GM21576 (cell line): ENCODE results near the gene TCP11.
"Not testable (repeated sequence)": the region's sequence is repeated elsewhere in the genome, so short reads cannot be mapped to it uniquely, and the experiment has no call there.

Experiments used
- ATAC-seq: cut with Tn5 transposase; IDR thresholded peaks from one replicate; pipeline ENCODE4 v1.9.1; 2021; ENCODE audit warnings: mild to moderate bottlenecking, moderate library complexity; ENCODE audit not compliant: unreplicated experiment

The TCP11 gene

DNA sequence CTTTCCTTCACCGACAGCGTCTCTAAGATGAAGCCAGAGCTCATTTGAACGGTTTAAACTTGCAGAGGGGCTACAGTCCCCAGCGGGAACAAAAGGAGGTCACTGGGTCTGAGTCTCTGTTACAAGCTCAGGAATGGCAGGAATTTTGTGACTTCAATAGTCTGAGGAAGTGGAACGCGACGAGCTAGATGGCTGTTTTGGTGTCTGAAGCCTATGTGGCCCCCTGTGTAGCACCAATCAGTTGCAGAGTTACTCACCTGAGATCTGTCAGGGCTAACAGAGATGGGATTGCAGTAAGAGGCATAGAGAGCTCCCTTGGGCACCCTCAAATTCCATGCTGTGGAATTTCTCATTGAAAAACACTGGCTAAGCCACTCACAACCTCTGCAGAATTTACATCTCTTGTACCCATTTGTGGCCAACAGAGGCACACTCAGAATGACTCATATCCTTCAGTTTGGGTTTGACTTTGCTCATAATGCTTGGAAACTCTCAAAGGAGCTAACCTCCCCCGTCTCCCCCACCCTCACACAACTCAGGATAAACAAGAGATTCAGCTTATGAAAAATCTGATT is 7.1 kb upstream of the TCP11 start:
- ATAC-seq = no peak

GRCh38 chr6:35147486-35147885 is 6.3 kb upstream of the TCP11 start:
- no peak for ATAC-seq

GRCh38 chr6:35147026-35147425 is 5.9 kb upstream of the TCP11 start:
- no peak for ATAC-seq

- no peak for ATAC-seq
These were observed 5.3 kb upstream of the TCP11 start for GRCh38 chr6:35146453-35146852.

- ATAC-seq = no peak
These were observed 4.6 kb upstream of the TCP11 start for GRCh38 chr6:35145757-35146156.

GRCh38 chr6:35142588-35143569 is 1.7 kb upstream of the TCP11 start:
- ATAC-seq = no peak

DNA sequence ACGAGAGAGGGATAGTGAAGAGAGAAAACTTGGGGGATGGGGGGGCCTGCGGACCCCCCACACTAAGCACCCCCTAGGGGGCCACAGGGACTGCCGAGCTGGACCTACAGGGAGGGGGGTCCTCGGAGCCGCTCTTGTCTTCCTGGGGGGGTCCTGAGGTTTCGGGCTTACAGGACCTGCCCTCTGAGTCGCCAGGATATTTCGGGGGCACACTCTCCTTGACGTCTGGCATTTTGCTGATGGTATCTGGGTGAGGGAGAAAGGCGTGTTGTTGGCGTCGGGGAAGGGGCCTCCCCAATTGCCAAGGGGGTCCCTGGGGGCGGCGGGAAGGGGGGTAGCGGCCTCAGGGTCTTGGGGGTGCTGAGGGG is 516 bp downstream of the TCP11 start:
- no peak for ATAC-seq

DNA sequence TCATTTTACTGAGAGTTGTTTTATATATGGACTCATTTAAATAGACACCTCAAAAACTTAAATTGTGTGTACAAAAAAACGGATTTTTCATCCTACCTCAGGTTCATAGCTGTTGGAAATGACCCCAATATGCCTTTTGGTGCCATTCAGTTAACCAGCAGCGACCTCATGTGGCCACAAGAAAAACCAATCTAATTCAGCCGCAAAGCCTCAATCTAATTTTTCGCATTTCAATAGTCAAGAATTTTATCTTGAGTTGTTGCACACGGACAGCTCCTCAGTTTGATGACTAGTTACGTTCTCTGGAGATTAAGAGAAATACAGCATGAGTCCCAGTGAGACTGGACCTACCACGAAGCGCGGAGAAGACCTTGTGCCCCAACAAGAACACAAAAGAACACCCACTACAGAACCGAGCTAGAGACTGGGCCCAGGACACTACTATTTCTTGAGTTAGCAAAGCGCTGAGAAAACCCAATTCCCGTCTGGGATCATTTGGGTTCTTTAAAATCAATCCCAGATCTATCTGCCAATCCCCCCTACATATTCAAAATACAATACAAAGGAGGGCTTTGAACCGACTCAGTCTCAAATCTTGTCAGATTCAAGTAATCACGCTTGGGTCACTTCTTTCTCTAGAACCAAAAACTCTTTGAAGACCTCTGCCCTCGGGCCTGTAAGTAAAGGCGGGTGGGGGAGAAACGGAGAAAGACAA is 1.1 kb downstream of the TCP11 start:
- ATAC-seq = no peak

DNA sequence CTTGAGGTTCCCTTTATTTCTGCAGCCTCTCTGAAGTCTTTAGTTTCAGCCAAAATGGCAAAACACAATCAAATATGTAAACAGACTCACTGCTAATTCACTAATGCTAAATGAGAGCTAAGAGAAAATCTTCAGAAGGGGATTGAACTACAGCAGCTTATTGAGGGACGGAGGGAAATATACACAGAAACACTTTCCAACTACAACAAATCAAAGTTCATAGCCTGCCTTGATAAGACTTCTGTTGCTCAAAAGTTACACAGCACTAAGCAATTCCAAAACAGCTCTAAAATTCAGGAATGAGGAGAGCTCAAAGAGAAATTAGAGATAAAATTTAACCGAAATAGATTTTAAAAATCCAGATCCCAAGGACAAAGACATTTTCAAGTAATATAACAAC is 1.7 kb downstream of the TCP11 start:
- no peak for ATAC-seq

- not testable (repeated sequence) for ATAC-seq
These were observed 2.9 kb downstream of the TCP11 start for GRCh38 chr6:35138191-35138590.

DNA sequence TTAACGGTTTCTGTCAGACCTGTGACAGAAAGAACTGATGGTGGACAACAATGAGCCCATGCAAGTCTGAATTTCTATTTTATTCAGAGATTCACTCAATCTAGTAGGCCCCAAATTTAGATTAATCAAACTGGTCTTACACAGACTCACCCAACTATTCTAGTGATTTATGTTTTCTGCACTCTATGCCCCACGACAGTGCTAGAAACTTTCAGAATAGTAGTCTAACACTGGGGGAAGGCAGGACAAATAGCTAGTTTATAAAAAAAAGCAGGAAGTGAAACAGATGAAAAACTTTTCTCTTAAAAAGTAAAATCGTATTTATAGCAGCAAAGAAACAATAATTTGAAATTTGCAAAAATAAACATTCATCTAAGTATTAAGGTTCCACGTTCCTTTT is 5.0 kb downstream of the TCP11 start:
- ATAC-seq = no peak

- no peak for ATAC-seq
These were observed 12.6 kb downstream of the TCP11 start for GRCh38 chr6:35128496-35128895.

DNA sequence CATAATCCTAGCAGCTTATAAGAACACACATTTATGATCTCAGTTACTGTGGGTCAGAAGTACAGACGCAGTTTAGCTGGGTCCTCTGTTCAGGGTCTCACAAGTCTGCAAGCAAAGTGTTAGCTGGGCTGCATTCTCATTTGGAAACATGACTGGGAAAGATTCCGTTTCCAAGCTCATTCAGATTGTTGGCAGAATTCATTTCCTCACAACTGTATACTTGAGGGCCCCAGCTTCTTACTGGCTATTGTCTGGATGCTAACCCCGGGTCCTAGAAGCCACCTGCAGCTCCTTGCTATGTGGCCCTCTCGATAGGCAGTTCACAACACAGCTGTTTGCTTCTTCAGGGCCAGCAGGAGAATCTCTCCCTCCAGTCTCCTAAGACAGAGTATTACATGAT is 13.1 kb downstream of the TCP11 start:
- ATAC-seq = no peak

GRCh38 chr6:35124356-35124755 is 16.8 kb downstream of the TCP11 start:
- no peak for ATAC-seq

DNA sequence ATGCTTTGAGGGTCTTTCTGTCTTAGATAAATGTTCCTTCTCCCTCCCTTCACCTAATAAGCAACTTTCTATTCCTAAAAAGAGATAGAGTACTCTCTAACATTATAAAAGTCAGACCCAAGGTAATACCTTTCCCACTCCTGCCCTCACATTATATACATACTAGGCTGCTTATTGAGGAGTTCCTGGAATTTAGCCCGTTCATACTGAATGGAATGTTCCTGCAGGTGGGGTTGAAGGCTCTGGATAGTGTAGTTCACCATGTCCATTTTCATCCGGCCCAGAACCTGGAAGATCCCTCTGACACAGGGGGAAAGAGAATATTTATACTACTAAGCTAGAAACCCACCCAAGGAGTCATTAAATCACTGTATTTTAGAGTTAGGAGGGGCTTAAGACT is 20.4 kb downstream of the TCP11 start:
- ATAC-seq = no peak

DNA sequence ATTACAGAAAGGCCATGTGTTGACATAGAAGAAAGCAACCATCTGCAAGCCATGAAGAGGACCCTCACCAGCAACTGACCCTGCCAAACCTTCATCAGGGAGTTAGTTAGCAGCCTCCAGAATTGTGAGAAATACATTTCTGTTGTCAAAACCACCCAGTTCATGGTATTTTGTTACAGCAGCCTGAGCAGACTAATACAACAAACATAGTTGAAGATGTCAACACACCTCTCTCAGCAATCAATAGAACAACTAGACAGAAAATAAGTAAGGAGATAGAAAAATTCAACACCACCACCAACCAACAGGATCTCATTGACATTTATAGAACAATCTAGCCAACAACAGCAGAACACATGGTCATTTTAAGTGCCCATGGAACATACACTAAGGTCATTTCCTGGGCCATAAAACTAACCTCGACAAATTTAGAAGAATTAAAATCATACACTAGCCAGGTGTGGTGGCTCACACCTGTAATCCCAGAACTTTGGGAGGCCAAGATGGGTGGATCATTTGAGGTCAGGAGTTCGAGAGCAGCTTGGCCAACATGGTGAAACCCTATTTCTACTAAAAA is 32.7 kb downstream of the TCP11 start:
- no peak for ATAC-seq

- not testable (repeated sequence) for ATAC-seq
These were observed 33.4 kb downstream of the TCP11 start for GRCh38 chr6:35107761-35108160.

DNA sequence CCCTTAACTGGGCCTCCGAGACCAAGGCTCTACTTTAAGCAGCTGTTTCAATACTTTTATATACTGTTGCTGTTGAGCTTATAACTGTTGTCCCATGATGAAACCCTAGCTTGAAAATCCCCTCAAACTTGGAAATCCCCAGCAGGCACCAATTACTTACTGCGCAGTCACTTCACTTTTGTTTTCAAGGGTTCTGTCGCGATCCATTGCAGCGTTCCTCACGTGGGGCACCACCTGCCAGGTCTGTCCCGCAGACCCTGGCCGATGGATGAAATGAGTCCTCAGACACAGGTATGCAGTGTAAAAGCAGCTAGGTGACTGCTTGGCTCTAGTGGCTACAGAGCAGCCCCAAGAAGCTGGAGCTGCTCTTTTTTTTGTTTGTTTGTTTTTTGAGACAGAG is 33.9 kb downstream of the TCP11 start:
- not testable (repeated sequence) for ATAC-seq

DNA sequence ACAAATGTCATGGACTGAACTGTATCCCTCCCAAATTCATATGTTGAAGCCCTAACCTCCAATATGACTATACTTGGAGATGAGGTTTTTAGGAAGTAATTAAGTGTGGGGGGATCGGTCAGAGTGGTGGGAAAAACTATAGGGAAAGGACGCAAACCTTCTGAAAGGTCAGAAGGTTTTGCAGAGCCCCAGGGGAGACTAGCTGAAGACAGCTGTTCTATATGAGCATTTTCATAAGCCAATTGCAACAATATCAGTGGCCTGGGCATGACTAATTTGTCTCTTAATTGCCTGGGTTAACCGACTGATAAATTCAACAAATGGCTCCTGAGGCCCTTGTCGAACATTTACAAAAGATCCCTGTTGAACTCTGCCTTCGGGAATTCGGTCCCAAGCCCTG is 35.1 kb downstream of the TCP11 start:
- not testable (repeated sequence) for ATAC-seq

GRCh38 chr6:35105078-35105477 is 36.1 kb downstream of the TCP11 start:
- no peak for ATAC-seq

- ATAC-seq = no peak
These were observed 42.0 kb downstream of the TCP11 start for GRCh38 chr6:35099116-35099515.
